ENCODE data around the gene HMGCL. TPM values are rescaled to one million over a fixed set of nuclear protein-coding genes. Genes with fewer than 3 reads are reported as not detected.
A peak's percentile ranks its signal among the peaks of the same experiment; 100 is the strongest.

The HMGCL gene
- total RNA-seq, 1 donor = 39.8 TPM

DNA sequence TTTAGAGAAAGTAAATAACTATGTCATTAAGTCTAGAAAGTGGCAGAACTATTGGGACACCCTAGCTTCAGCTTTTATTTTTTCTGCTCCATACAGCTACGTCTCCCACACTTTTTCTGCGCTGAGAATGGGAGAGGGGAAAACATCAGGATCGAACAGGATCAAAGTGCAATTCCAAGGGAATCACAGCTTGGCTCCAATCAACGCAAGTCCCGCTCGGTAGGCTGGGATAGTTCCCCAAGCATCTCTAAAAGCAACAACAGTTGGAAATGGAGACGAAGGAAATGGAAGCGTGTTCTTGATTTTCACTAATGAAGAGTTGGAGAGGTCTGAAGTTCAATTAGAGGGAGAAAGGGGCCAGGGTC lies 536 bp downstream of the HMGCL start:
- Histone ChIP-seq H2AFZ (ENCODE audit: low read length) (peak overlapping the region; percentile 99), H3K4me3 (ENCODE audit: insufficient read depth, low read length) (peak overlapping the region; percentile 99), H3K4me2 (ENCODE audit: insufficient read depth, low read length) (peak overlapping the region; percentile 95), H3K4me1 (ENCODE audit: insufficient read depth, low read length) (peaks cover 4% of the 10 kb centered on the region), H3K27ac (ENCODE audit: low read depth, low read length) (peak overlapping the region; percentile 98), H4K20me1 (ENCODE audit: insufficient read depth, low read length) (no peaks in the 10 kb centered on the region), H3K9me3 (ENCODE audit: low read depth, low read length) (no peaks in the 10 kb centered on the region), H3K79me2 (ENCODE audit: insufficient read depth, low read length) (peaks cover 23% of the 10 kb centered on the region), H3K36me3 (ENCODE audit: insufficient read depth, low read length) (no peaks in the 10 kb centered on the region), H3K27me3 (ENCODE audit: insufficient read depth, low read length) (no peaks in the 10 kb centered on the region)
- TF ChIP-seq, protein P1, sequence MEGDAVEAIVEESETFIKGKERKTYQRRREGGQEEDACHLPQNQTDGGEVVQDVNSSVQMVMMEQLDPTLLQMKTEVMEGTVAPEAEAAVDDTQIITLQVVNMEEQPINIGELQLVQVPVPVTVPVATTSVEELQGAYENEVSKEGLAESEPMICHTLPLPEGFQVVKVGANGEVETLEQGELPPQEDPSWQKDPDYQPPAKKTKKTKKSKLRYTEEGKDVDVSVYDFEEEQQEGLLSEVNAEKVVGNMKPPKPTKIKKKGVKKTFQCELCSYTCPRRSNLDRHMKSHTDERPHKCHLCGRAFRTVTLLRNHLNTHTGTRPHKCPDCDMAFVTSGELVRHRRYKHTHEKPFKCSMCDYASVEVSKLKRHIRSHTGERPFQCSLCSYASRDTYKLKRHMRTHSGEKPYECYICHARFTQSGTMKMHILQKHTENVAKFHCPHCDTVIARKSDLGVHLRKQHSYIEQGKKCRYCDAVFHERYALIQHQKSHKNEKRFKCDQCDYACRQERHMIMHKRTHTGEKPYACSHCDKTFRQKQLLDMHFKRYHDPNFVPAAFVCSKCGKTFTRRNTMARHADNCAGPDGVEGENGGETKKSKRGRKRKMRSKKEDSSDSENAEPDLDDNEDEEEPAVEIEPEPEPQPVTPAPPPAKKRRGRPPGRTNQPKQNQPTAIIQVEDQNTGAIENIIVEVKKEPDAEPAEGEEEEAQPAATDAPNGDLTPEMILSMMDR (IDR thresholded peaks at IDR 0.05; ENCODE audit: extremely low read depth, low read depth, low read length) = no peak
- no peak for DNase-seq (ENCODE audit: insufficient read length, low spot score, missing footprints)

GRCh38 chr1:23823767-23824166 lies 1.5 kb downstream of the HMGCL start:
- no peaks in the 10 kb centered on the region for H3K9me3 ChIP-seq (ENCODE audit: low read depth, low read length)
- TF ChIP-seq, protein P1 (IDR thresholded peaks at IDR 0.05; ENCODE audit: extremely low read depth, low read depth, low read length) = no peak
- H3K27me3 ChIP-seq (ENCODE audit: insufficient read depth, low read length) = no peaks in the 10 kb centered on the region
- no peak for DNase-seq (ENCODE audit: insufficient read length, low spot score, missing footprints)
- peaks cover 23% of the 10 kb centered on the region for H3K79me2 ChIP-seq (ENCODE audit: insufficient read depth, low read length)
- peaks cover 4% of the 10 kb centered on the region for H3K4me1 ChIP-seq (ENCODE audit: insufficient read depth, low read length)
- no peak overlapping the region for H3K4me3 ChIP-seq (ENCODE audit: insufficient read depth, low read length)
- peak overlapping the region; percentile 95 for H3K4me2 ChIP-seq (ENCODE audit: insufficient read depth, low read length)
- no peak overlapping the region for H2AFZ ChIP-seq (ENCODE audit: low read length)
- H4K20me1 ChIP-seq (ENCODE audit: insufficient read depth, low read length) = no peaks in the 10 kb centered on the region
- no peaks in the 10 kb centered on the region for H3K36me3 ChIP-seq (ENCODE audit: insufficient read depth, low read length)
- no peak overlapping the region for H3K27ac ChIP-seq (ENCODE audit: low read depth, low read length)

DNA sequence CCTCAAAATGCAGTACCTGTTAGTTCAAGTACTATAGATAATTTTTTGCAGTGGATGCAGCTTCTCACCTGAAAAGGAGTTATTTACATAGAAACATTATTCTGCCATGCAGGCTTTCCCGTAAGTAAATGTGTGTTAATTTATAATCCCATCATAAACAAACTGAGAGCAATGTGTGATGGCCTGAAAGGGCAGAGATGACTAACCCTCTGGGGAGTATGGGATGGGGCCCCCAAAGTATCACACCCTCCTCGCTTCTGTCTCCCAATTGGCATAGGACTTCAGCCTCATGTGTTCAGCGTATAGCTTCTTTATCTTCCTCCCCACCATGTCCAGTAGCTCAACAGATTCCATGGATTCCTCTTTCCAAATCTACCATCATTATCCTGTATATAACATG lies 7.6 kb downstream of the HMGCL start:
- Histone ChIP-seq H3K79me2 (ENCODE audit: insufficient read depth, low read length) (peaks cover 3% of the 10 kb centered on the region), H3K27ac (ENCODE audit: low read depth, low read length) (no peak overlapping the region), H2AFZ (ENCODE audit: low read length) (no peak overlapping the region), H4K20me1 (ENCODE audit: insufficient read depth, low read length) (no peaks in the 10 kb centered on the region), H3K4me2 (ENCODE audit: insufficient read depth, low read length) (no peak overlapping the region), H3K36me3 (ENCODE audit: insufficient read depth, low read length) (peaks cover 32% of the 10 kb centered on the region), H3K9me3 (ENCODE audit: low read depth, low read length) (no peaks in the 10 kb centered on the region), H3K4me3 (ENCODE audit: insufficient read depth, low read length) (no peak overlapping the region), H3K27me3 (ENCODE audit: insufficient read depth, low read length) (no peaks in the 10 kb centered on the region), H3K4me1 (ENCODE audit: insufficient read depth, low read length) (no peaks in the 10 kb centered on the region)
- no peak for DNase-seq (ENCODE audit: insufficient read length, low spot score, missing footprints)
- TF ChIP-seq, protein P1 (IDR thresholded peaks at IDR 0.05; ENCODE audit: extremely low read depth, low read depth, low read length) = no peak

DNA sequence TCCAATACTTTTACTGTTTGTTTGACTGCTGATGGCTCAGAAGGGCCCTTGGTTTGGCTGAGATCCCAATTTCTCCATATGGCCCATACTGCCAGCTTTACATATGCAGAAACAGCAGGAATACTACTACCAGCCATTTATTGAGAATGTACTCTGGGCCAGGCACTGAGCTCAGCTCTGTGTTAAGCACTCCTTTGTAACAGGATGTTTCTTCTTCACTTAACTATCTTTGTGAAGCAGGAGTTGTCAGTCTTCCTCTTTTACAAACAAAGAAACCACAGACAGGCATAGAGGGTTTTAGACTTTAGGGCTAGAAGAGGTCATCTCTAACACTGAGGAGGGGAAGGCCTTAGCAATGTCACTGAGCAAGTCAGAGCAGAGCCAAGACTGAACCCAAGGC lies 8.3 kb downstream of the HMGCL start:
- Histone ChIP-seq H3K27ac (ENCODE audit: low read depth, low read length) (no peak overlapping the region), H3K9me3 (ENCODE audit: low read depth, low read length) (no peaks in the 10 kb centered on the region), H2AFZ (ENCODE audit: low read length) (no peak overlapping the region), H3K4me3 (ENCODE audit: insufficient read depth, low read length) (no peak overlapping the region), H3K4me2 (ENCODE audit: insufficient read depth, low read length) (no peak overlapping the region), H4K20me1 (ENCODE audit: insufficient read depth, low read length) (no peaks in the 10 kb centered on the region), H3K4me1 (ENCODE audit: insufficient read depth, low read length) (no peaks in the 10 kb centered on the region), H3K79me2 (ENCODE audit: insufficient read depth, low read length) (no peaks in the 10 kb centered on the region), H3K27me3 (ENCODE audit: insufficient read depth, low read length) (no peaks in the 10 kb centered on the region), H3K36me3 (ENCODE audit: insufficient read depth, low read length) (peaks cover 38% of the 10 kb centered on the region)
- TF ChIP-seq, protein P1 (IDR thresholded peaks at IDR 0.05; ENCODE audit: extremely low read depth, low read depth, low read length) = no peak
- no peak for DNase-seq (ENCODE audit: insufficient read length, low spot score, missing footprints)

Data from osteoblast (primary cell).